Coronary artery (tissue), 2 donors: ENCODE measurements around the gene NR1H3.

Source experiments
- DNase-seq: peaks from one replicate; pipeline ENCODE4 v3.0.0-alpha.2; 2017; ENCODE audit warnings: low spot score
- H3K27ac ChIP-seq, 2 donors: fragments of 200-600 bp; sonication (generic); one replicate each; pipeline ENCODE4 v1.5.1; 2016 to 2019
- H3K4me3 ChIP-seq: fragments of 200-600 bp; sonication (generic); 2 replicates; pipeline ENCODE4 v1.5.1; 2016; ENCODE audit warnings: mild to moderate bottlenecking, moderate library complexity
- TF ChIP-seq, protein P1 (sequence below): fragments of 200-600 bp; sonication (generic); IDR thresholded peaks from one replicate; pipeline ENCODE4 v1.5.1; 2019; ENCODE audit warnings: antibody characterized with exemption

Gene NR1H3

DNA sequence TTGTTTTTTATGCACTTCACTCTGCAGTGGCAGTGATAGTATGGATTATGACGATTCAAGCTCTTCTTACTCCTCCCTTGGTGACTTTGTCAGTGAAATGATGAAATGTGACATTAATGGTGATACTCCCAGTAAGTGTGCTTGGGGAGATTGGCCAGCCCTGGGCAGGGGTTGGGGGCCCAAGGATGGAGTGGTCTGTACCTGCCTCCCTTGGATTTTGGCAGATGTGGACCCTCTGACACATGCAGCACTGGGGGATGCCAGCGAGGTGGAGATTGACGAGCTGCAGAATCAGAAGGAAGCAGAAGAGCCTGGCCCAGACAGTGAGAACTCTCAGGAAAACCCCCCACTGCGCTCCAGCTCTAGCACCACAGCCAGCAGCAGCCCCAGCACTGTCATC is 26.4 kb downstream of the NR1H3 start:
- TF ChIP-seq, protein P1, sequence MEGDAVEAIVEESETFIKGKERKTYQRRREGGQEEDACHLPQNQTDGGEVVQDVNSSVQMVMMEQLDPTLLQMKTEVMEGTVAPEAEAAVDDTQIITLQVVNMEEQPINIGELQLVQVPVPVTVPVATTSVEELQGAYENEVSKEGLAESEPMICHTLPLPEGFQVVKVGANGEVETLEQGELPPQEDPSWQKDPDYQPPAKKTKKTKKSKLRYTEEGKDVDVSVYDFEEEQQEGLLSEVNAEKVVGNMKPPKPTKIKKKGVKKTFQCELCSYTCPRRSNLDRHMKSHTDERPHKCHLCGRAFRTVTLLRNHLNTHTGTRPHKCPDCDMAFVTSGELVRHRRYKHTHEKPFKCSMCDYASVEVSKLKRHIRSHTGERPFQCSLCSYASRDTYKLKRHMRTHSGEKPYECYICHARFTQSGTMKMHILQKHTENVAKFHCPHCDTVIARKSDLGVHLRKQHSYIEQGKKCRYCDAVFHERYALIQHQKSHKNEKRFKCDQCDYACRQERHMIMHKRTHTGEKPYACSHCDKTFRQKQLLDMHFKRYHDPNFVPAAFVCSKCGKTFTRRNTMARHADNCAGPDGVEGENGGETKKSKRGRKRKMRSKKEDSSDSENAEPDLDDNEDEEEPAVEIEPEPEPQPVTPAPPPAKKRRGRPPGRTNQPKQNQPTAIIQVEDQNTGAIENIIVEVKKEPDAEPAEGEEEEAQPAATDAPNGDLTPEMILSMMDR, result no peak
- DNase-seq, result no peak
- no peak overlapping the region for H3K27ac ChIP-seq
- no peak overlapping the region for H3K4me3 ChIP-seq

DNA sequence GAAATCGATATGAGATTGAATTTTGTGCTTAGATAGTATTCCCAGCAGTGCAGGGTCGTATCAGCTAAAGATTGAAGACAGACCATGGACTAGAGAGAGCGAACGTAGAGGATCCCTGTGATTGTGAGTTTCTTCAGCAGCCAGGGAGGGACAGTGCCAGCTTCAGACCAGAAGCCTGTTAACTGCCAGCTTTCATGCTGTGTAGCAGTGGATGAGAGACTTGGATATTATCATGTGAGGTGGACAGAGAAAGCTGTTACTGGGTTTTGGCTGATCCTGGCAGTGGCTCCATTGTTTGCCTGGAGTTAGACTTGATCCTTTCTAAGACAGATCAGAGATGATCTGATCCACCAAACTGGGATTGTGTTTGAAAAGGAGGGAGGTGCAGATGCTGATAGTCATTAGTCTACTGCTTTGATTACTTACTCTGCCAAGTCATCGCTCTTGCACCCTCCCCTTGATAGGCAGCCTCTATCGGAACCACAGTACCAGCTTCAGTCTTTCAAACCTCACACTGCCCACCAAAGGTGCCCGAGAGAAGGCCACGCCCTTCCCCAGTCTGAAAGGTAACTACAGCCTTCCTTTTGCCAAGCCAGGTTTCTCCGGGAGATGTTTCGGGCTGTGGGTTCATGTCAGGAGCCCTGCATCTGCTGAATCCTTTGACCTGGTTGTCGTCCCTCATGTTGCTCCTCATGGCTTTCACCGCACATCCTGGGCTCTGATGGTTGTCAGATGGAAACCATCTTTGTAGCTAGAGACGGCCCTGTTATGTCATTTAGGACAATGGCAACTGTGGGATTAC is 28.4 kb downstream of the NR1H3 start:
- TF ChIP-seq, protein P1, result no peak
- Histone ChIP-seq H3K4me3 (no peak overlapping the region), H3K27ac (no peak overlapping the region)
- no peak for DNase-seq

DNA sequence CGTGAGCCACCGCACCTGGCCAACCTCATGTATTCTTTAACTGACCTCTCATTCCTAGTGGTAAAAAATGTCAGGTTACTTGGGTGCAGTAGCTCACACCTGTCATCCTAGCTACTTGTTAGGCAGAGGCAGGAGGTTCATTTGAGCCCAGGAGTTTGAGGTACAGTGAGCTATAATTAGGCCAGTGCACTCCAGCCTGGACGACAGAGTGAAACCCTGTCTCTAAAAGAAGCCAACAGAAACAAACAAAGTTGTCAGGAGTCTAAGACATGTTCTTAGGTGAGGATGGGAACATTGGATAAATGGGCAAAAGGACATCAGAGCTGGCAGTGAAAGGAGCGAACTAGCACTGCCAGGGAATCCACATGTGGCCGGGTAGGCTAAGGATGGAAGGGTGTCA is 30.3 kb downstream of the NR1H3 start:
- no peak for DNase-seq
- TF ChIP-seq, protein P1, result no peak

DNA sequence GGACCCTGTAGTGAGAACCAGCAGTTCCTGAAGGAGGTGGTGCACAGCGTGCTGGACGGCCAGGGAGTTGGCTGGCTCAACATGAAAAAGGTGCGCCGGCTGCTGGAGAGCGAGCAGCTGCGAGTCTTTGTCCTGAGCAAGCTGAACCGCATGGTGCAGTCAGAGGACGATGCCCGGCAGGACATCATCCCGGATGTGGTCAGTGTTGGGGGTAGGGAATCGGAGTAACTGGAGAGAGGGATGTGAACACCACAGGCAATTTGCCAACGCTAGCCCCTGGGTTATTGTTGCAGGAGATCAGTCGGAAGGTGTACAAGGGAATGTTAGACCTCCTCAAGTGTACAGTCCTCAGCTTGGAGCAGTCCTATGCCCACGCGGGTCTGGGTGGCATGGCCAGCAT is 32.1 kb downstream of the NR1H3 start:
- TF ChIP-seq, protein P1, result no peak
- no peak overlapping the region for H3K4me3 ChIP-seq
- H3K27ac ChIP-seq, result no peak overlapping the region
- no peak for DNase-seq

More for the DNA sequence above, 30.3 kb downstream of the NR1H3 start:
- H3K4me3 ChIP-seq, result no peak overlapping the region
- no peak overlapping the region for H3K27ac ChIP-seq

DNA sequence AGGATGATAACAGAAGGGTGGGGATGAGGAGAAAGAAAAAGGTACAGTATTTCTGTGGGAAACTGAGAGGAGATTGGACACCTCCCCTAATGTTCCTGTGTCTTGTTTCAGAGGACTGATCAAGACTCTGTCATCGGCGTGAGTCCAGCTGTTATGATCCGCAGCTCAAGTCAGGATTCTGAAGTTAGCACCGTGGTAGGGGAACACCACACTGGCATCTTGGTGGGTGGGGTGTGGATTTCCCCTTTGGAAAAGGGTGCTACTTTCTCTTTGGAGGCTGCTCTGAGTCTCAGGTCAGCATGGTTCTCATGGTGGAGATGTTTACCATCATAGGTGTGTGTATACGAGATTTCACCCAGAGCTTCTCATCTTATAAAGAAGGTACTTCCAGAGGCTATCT is 37.6 kb downstream of the NR1H3 start:
- no peak overlapping the region for H3K4me3 ChIP-seq
- no peak for DNase-seq
- TF ChIP-seq, protein P1, result no peak

DNA sequence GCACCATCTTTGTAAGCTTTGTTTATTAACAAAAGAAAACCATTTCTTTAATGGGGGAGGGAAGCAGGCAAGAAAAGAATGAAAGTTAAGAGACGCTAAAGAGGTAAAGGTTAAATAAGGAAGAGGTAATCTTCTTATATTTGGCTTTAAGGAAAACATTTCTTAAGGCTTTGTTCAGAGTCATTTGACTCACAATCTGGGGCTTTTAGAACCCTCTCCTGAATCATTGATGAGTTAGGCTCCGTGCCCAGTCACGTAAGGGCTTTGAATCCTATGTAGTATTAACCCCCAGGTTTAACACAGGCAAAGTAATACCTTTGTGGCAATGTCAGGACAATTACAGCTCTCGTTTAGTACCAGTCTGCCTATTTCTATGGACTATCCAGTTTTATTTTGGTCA is 38.2 kb downstream of the NR1H3 start:
- Histone ChIP-seq H3K4me3 (no peak overlapping the region), H3K27ac (no peak overlapping the region)
- TF ChIP-seq, protein P1, result no peak
- DNase-seq, result no peak

More for the DNA sequence above, 37.6 kb downstream of the NR1H3 start:
- no peak overlapping the region for H3K27ac ChIP-seq

DNA sequence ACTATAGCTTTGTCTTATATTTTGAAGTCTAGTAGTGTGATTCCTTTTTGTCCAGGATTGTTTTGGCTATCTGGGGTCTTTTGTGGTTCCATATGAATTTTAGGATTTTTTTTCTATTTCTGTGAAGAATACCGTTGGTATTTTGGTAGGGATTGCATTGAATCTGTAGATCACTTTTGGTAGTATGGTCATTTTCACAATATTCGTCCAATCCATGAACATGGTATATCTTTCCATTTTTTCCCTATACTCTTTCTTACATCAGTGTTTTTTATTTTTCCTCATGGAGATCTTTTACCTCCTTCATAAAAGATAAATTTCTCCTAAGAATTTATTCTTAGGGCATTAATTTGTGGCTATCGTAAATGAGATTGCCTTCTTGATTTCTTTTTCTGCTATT is 41.3 kb downstream of the NR1H3 start:
- Histone ChIP-seq H3K27ac (no peak overlapping the region), H3K4me3 (no peak overlapping the region)
- no peak for DNase-seq
- TF ChIP-seq, protein P1, result no peak
